Measurements from ENCODE around the gene SLC39A8.
"Not testable (repeated sequence)": the region's sequence is repeated elsewhere in the genome, so short reads cannot be mapped to it uniquely, and the experiment has no call there.

The SLC39A8 gene

DNA sequence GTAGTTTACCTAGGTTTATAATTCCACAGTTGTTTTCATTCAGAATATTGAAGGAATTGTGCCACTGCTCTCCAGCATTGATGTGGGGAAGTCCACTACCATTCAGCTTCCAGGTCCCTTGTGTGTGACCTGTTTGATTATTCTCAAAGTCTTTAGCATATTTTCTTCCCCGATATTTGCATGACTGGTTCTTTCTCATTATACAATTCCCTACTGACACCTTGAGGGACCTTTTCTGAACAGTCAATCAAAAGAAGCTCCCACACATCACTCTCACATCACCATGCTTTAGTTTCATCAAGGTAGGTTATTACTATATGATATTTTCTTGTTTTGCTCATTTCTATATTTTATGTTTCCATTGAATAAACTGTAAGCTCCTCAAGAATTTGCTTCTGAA, 44.1 kb downstream of the SLC39A8 start:
- DNase-seq (ENCODE audit: low read depth, low spot score), result no peak

DNA sequence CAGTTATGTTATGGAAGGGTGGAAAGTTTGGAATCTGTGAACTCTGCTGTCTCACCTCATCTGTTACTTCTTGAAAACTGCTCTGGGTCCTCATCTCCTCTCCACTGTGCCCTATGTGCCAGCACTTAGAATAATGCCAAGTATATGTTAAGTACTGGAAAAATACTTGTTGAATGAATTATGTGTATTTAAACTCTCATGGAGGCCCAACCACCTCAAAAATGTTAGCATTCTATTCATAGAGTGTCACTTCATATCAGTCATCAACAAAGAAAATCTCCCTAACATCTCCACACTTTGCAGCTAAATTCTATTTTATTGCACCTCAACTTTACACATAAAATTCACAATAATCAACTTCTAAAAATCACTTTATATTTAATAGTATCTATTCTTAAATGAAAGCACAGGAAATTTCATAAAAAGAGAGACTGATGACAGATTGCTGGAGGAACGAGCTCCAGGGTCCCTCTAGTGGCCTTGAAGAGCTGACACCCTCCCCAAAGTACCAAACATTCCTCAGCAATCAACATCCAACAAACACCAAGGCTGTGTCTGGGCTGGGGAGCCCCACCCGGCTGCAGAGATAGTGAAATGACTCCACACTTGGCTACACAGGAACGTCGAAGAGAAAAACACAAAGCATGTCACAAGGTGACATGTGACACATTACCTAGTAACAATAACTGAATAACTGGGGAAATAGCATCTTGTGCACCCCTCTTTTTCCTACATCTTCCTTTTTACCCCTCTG, 45.8 kb downstream of the SLC39A8 start:
- no peak for DNase-seq (ENCODE audit: low read depth, low spot score)

- DNase-seq (ENCODE audit: low read depth, low spot score), result no peak
Observed at GRCh38 chr4:102298716-102299115, 46.6 kb downstream of the SLC39A8 start.

GRCh38 chr4:102295153-102295862, 50.0 kb downstream of the SLC39A8 start:
- DNase-seq (ENCODE audit: low read depth, low spot score), result no peak

GRCh38 chr4:102288497-102288896, 56.8 kb downstream of the SLC39A8 start:
- DNase-seq (ENCODE audit: low read depth, low spot score), result no peak

DNA sequence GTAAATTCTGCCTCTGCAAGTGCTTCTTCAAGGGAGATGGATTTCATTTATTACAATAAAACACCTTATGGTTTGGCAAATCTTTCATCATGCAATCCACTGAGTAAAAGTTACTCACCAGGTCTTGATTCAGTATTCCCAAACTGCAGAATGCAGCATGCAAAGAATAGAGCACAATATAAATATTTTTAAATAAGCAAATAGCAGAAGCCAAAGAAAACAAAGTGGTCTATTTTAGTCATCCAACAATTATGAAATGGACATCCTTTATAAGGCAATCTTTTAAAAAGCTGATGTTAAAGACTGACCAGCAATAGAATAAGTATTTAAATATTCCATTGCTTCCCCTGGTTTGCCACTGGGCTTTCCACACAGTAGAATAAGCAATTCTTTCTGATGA, 59.5 kb downstream of the SLC39A8 start:
- DNase-seq (ENCODE audit: low read depth, low spot score), result no peak

GRCh38 chr4:102281171-102281839, 64.0 kb downstream of the SLC39A8 start:
- DNase-seq (ENCODE audit: low read depth, low spot score), result no peak

DNA sequence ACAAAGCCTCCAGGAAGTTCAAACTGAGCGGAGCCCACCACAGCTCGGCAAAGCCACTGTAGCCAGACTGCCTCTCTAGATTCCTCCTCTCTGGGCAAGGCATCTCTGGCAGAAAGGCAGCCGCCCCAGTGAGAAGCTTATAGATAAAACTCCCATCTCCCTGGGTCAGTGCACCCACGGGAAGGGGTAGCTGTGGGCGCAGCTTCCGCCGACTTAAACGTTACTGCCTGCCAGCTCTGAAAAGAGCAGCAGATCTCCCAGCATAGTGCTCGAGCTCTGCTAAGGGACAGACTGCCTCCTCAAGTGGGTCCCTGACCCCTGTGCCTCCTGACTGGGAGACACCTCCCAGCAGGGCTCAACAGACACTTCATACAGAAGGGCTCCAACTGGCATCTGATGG, 72.0 kb downstream of the SLC39A8 start:
- DNase-seq (ENCODE audit: low read depth, low spot score), result not testable (repeated sequence)

DNA sequence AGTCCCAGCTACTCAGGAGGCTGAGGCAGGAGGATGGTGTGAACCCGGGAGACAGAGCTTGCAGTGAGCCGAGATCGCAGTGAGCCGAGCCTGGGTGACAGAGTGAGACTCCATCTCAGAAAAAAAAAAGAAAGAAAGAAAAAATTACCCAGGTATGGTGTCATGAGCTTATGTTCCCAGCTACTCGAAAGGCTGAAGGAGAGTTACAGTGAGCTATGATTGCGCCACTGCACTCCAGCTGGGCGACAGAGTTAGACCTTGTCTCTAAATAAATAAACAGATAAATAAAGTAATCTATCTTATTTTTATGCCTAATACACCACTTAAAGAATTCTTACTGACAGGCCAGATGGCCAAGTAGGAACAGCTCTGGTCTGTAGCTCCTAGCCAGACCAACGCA, 73.0 kb downstream of the SLC39A8 start:
- DNase-seq (ENCODE audit: low read depth, low spot score), result no peak

GRCh38 chr4:102268355-102268754, 76.9 kb downstream of the SLC39A8 start:
- DNase-seq (ENCODE audit: low read depth, low spot score), result no peak

GRCh38 chr4:102263024-102263787, 82.1 kb downstream of the SLC39A8 start:
- DNase-seq (ENCODE audit: low read depth, low spot score), result no peak

- no peak for DNase-seq (ENCODE audit: low read depth, low spot score)
Observed at GRCh38 chr4:102259702-102260101, 85.6 kb downstream of the SLC39A8 start.

DNA sequence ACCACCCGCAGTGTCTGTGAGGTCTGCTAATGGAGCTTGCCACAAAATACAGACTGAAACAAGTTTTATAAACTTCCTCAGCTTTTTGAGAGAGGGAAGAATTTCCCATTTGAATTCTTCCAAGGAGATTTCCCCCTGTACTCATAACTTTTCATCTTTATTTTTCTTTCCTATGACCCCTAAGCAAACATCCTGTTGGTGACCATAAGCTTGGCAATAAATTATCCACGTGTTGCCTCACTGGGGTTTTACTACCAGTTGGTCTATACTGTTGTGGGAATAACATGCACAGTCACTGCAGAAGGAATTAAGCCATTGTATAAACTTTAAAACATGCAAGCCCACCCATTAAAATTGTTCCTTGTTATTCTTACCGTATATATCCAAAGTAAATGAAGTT, 86.2 kb downstream of the SLC39A8 start:
- DNase-seq (ENCODE audit: low read depth, low spot score), result no peak

GRCh38 chr4:102256321-102256720, 89.0 kb downstream of the SLC39A8 start:
- no peak for DNase-seq (ENCODE audit: low read depth, low spot score)

- no peak for DNase-seq (ENCODE audit: low read depth, low spot score)
Observed at GRCh38 chr4:102253860-102254259, 91.4 kb downstream of the SLC39A8 start.

DNA sequence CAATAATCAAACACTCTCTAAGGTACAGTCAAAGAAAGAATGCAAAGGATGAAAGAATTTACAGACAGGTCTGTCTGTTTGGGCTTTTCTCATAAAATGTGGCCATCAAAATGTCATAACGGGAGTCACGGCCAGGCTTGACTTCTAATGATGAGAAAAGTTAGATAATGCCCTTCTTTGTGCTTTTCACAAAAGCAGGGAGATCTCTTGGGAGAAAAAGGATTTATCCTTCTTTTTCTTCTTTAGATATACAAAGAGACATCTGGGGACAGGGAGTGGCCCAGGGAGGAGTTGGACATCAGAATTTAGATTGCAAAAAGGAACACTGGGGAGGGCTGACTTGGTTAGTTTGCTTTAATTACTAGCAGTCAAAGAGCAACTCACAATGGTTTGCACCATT, 93.1 kb downstream of the SLC39A8 start:
- no peak for DNase-seq (ENCODE audit: low read depth, low spot score)

- DNase-seq (ENCODE audit: low read depth, low spot score), result no peak
Observed at GRCh38 chr4:102250341-102250740, 94.9 kb downstream of the SLC39A8 start.

DNA sequence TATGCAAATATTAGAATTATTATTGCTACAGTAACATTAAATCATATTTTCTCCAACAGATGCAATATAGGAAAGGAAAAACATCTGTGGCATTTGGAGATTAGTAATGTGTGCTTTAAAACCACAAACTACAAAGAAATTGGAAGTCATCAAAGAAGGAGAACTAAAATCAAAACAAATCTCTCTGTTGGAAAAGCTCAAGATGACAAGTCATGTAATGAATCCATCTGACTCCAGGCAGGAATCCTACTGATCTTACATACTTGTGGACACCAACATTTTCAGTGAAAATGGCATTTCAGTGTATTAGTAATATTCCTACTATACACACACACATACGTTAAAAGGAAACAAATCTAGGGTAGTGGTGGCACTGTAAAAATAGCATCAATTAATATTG, 98.2 kb downstream of the SLC39A8 start:
- DNase-seq (ENCODE audit: low read depth, low spot score), result no peak

DNA sequence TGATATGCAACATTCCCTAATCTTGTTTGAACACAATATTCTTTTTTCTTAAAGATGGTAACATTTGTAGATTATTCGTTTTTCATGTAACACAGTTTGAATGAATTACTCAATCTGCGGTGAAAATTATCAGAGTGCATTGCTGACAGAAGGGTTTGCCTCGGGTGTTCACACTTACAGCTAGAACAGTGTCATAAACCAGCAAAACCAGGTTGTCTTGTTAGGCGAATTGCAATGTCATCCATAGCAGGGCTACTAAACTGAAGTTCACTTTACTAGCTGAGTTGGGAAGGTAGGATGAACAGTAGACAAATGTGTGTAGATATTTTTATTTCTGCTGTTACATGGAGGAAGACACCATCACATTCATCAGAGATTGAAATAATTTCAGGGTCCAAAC, 98.9 kb downstream of the SLC39A8 start:
- no peak for DNase-seq (ENCODE audit: low read depth, low spot score)

DNA sequence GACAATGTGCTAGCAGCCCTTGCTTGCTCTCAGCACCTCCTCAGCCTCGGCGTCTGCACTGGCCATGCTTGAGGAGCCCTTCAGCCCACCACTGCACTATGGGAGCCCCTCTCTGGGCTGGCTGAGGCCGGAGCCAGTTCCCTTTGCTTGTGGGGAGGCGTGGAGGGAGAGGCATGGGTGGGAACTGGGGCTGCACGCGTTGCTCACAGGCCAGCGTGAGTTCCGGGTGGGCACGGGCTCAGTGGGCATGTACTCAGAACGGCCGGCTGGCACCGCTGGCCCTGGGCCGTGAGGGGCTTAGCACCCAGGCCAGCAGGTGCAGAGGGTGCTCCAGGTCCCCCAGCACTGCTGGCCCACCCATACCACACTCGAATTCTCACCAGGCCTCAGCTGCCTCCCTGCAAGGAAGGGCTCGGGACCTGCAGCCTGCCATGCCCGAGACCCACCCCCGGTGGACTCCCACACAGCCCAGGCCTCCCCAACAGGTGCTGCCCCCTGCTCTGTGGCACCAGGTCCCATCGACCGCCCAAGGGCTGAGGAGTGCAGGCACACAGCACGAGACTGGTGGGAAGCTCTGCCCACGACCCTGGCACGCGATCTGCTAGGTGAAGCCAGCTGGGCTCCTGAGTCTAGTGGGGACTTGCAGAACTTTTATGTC, 100.3 kb downstream of the SLC39A8 start:
- DNase-seq (ENCODE audit: low read depth, low spot score), result no peak

DNA sequence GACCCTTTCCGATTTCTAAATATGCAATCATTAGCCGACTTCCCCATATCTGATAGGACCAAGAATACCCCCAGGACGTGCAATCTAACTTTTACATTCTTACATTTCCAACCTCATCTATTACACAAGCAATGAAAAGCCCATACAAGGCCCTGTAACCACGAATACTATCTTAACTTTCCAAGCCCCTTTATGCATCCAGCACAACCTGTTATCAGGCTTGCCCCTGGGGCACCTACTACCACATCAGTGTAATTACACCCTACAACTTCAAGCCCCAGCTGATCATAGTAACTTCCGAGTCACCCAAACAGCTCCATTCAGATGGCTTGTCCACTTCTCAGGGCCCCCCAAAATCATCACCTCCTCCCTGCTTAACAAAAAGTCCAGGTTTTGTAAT, 102.0 kb downstream of the SLC39A8 start:
- not testable (repeated sequence) for DNase-seq (ENCODE audit: low read depth, low spot score)

All from activated naive CD8-positive, alpha-beta T cell treated with anti-CD3 and anti-CD28 coated beads, Interleukin-2, amount 50 U/mL, for 16 hours (primary cell).